NCI-H774 (cell line): ENCODE measurements around the gene SLC19A1.

Experiments used
- DNase-seq: peaks from one replicate; lab custom pipeline; 2025; lab: John Stamatoyannopoulos, UW

The SLC19A1 gene

GRCh38 chr21:45453308-45453950, 88.8 kb downstream of the SLC19A1 start:
- no peak for DNase-seq

GRCh38 chr21:45452696-45453307, 89.4 kb downstream of the SLC19A1 start:
- DNase-seq: no peak

- DNase-seq: no peak
Measured at GRCh38 chr21:45451771-45452182, 90.5 kb downstream of the SLC19A1 start.

- DNase-seq: no peak
Measured at GRCh38 chr21:45451091-45451740, 91.0 kb downstream of the SLC19A1 start.

- DNase-seq: no peak
Measured at GRCh38 chr21:45450423-45451090, 91.7 kb downstream of the SLC19A1 start.

- DNase-seq: no peak
Measured at GRCh38 chr21:45449658-45450422, 92.4 kb downstream of the SLC19A1 start.

GRCh38 chr21:45448810-45449657, 93.2 kb downstream of the SLC19A1 start:
- no peak for DNase-seq

- no peak for DNase-seq
Measured at GRCh38 chr21:45448283-45448809, 93.9 kb downstream of the SLC19A1 start.
